Esophagus muscularis mucosa (tissue), 4 donors: ENCODE measurements around the gene RP9. TPM values are rescaled to one million over a fixed set of nuclear protein-coding genes. Genes with fewer than 3 reads are reported as not detected.
"Not testable (repeated sequence)": the region's sequence is repeated elsewhere in the genome, so short reads cannot be mapped to it uniquely, and the experiment has no call there.

Source experiments
- DNase-seq: peaks from one replicate; pipeline ENCODE4 v3.0.0-alpha.2; 2017; ENCODE audit errors: extremely low spot score
- H3K27ac ChIP-seq, 4 donors: fragments of 200-600 bp; sonication (generic); replicated peaks in 1 of 4; 1 replicate in 3 of 4; 2 replicates in 1 of 4; pipeline ENCODE4 v1.5.1; 2016 to 2019; ENCODE audit warnings: mild to moderate bottlenecking in 1 of 4
- H3K27me3 ChIP-seq, 4 donors: fragments of 200-600 bp; sonication (generic); one replicate each; pipeline versions ENCODE4 v1.5.1 to v1.6.0; 2016 to 2019
- H3K36me3 ChIP-seq, 4 donors: fragments of 200-600 bp; sonication (generic); one replicate each; pipeline ENCODE4 v1.5.1; 2016 to 2019
- H3K4me1 ChIP-seq, 4 donors: fragments of 200-600 bp; sonication (generic); one replicate each; pipeline ENCODE4 v1.5.1; 2016 to 2019
- H3K4me3 ChIP-seq, 4 donors: fragments of 200-600 bp; sonication (generic); 1 replicate in 2 of 4; 2 replicates in 2 of 4; pipeline ENCODE4 v1.5.1; 2016 to 2019; ENCODE audit warnings: mild to moderate bottlenecking in 4 of 4, moderate library complexity in 1 of 4
- H3K9me3 ChIP-seq, 4 donors: fragments of 200-600 bp; sonication (generic); 1 replicate in 3 of 4; 2 replicates in 1 of 4; pipeline ENCODE4 v1.5.1; 2016 to 2019
- EP300 ChIP-seq: sonication (generic); formaldehyde crosslinking; IDR thresholded peaks from one replicate; pipeline ENCODE4 v1.6.1; 2017; ENCODE audit warnings: antibody characterized with exemption
- POLR2A ChIP-seq: fragments of 450-650 bp; IDR thresholded peaks from one replicate; pipeline ENCODE4 v1.6.1; 2017; ENCODE audit warnings: antibody characterized with exemption, moderate library complexity, mild to moderate bottlenecking, low read depth
- POLR2AphosphoS5 ChIP-seq, 2 donors: sonication (generic); formaldehyde crosslinking; IDR thresholded peaks; one replicate each; pipeline ENCODE4 v1.6.1; 2017; ENCODE audit warnings: antibody characterized with exemption in 2 of 2
- WGBS: methylation state at CpG from one replicate; pipeline ENCODE4 v1.1.5; 2018; 5-methylcytosine and 5-hydroxymethylcytosine counted together
- intact Hi-C: fragments of 100-400 bp; cut with DNase I; formaldehyde crosslinking; loops from one replicate; pipeline ENCODE4 v1.15.1; 2023
- total RNA-seq, 4 donors: library from RNA; depleted of rRNA; stranded (reverse); fragments of >200 nt; gene quantifications; one replicate each; pipeline versions ENCODE4 v1.1.0 to v1.2.1, GENCODE V29; 2016
- TF ChIP-seq, protein P1 (sequence below), 3 experiments: fragments of 200-600 bp in 2 of 3; fragments of 450-650 bp in 1 of 3; sonication (generic) in 2 of 3; IDR thresholded peaks; one replicate each; pipeline ENCODE4 v1.5.1; 2017 to 2019; ENCODE audit warnings: antibody characterized with exemption in 3 of 3, mild to moderate bottlenecking in 2 of 3, moderate library complexity in 1 of 3

RP9 gene
- total RNA-seq, 4 donors from 2014 or later: 7.6 to 11.5 (median 10.1) TPM

DNA sequence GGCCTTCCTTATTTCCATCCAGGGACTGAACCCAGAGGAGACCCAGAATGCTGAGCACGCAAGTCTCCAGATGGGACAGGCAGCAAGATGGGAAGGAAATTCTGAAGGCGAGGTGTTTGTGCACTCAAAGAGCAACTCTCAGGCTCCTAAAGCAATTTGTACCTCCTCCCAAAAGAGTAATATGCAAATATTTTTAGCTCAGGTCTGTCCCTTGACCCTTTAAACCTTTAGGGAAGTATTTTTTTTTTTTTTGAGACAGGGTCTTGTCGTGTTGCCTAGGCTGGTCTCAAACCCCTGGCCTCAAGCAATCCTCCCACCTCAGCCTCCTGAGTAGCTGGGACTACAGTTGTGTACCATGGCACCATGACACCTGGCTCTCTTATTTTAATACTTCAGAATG is 8.4 kb downstream of the RP9 start:
- intact Hi-C loops: loop anchor here (10.0 kb wide), 1 partner anchor 296 kb away; no protein-coding TSS in a partner anchor
- peaks cover 5 to 20% (median 8%) of the 10 kb centered on the region in 4 donors for H3K4me1 ChIP-seq
- H3K4me3 ChIP-seq: no peak overlapping the region
- no peaks in the 10 kb centered on the region for H3K9me3 ChIP-seq
- no peak for TF ChIP-seq EP300
- TF ChIP-seq POLR2A: no peak
- TF ChIP-seq, protein P1, sequence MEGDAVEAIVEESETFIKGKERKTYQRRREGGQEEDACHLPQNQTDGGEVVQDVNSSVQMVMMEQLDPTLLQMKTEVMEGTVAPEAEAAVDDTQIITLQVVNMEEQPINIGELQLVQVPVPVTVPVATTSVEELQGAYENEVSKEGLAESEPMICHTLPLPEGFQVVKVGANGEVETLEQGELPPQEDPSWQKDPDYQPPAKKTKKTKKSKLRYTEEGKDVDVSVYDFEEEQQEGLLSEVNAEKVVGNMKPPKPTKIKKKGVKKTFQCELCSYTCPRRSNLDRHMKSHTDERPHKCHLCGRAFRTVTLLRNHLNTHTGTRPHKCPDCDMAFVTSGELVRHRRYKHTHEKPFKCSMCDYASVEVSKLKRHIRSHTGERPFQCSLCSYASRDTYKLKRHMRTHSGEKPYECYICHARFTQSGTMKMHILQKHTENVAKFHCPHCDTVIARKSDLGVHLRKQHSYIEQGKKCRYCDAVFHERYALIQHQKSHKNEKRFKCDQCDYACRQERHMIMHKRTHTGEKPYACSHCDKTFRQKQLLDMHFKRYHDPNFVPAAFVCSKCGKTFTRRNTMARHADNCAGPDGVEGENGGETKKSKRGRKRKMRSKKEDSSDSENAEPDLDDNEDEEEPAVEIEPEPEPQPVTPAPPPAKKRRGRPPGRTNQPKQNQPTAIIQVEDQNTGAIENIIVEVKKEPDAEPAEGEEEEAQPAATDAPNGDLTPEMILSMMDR (IDR thresholded peaks at IDR 0.05): no peak
- no peak for TF ChIP-seq POLR2AphosphoS5 (IDR thresholded peaks at IDR 0.05)
- no peaks in the 10 kb centered on the region for H3K27me3 ChIP-seq
- no peak for DNase-seq
- 90% methylated on average over 3 of the region's 3 CpGs for WGBS
- no peak overlapping the region for H3K27ac ChIP-seq
- H3K36me3 ChIP-seq: peaks cover 54 to 79% (median 62%) of the 10 kb centered on the region in 4 donors

DNA sequence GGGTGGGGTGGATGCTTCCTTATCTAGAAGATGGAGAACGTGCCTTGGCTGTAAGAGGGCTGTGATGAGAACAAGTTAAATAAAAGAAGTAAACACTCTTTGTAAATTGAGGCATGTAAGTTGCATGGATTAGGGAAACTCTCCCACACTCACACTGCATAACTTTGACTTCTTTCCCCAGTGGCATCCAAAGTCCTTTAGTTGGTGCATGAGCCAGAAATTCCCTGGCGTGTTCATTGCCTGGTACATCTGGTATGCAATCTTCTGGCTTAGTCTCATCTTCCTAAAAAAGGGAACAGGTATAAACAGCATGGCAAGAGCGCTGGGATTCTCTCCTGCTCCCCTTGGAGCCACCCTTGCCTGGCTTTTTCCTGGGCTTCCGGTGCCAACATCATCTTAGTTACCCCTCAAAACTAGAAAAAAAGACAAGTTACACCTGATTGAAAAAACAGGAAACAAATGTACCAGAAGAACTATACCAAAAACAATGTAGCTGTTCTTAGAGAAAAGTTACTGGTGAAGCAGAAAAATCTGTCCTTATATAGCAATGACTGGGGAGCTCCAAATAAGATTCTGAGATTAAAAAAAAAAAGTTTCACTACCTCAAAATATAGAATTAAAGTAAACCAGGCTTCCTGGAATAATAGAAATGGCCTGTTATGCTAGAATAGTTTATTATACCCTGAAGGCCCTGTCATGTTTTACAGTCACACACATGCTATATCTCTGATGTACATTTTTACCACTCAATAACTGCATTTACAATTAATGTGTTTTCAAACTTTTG is 9.9 kb downstream of the RP9 start:
- Histone ChIP-seq H3K4me3 (no peak overlapping the region), H3K36me3 (peaks cover 65 to 94% (median 74%) of the 10 kb centered on the region in 4 donors), H3K4me1 (peaks cover 0 to 12% (median 0%) of the 10 kb centered on the region in 4 donors), H3K27ac (no peak overlapping the region), H3K27me3 (no peaks in the 10 kb centered on the region), H3K9me3 (no peaks in the 10 kb centered on the region)
- intact Hi-C loops: no loop called here
- TF ChIP-seq, protein P1 (IDR thresholded peaks at IDR 0.05): no peak
- TF ChIP-seq POLR2A (no peak), POLR2AphosphoS5 (IDR thresholded peaks at IDR 0.05) (no peak), EP300 (no peak)
- 52% methylated on average over 4 of the region's 4 CpGs for WGBS
- DNase-seq: no peak

DNA sequence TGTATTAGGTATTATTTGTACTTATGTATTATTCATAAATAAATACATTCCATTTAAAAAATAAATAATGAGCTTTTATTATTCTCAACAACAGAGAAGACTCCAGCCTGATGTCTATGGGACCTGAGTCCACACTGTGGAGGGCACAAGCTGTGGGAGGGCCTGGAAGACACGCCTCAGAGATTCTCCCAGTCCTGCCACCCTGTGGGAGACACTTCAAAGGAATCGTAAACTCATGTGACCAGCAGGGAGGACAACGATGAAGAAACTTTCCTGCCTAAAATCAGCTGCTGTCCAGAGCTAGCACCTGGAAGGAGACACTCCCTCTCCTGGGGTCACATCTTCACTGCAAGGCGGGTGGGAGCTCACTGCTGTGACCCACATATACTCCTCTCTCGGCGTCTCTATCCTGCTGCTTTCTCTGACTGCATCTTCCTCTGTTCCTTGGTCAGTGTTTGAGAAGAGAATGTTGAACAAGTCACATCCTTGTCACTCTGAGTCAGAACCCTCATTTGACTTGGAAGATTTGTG is 14.4 kb downstream of the RP9 start:
- 85% methylated on average over 2 of the region's 6 CpGs for WGBS
- H3K36me3 ChIP-seq: peaks cover 50 to 70% (median 61%) of the 10 kb centered on the region in 4 donors

DNA sequence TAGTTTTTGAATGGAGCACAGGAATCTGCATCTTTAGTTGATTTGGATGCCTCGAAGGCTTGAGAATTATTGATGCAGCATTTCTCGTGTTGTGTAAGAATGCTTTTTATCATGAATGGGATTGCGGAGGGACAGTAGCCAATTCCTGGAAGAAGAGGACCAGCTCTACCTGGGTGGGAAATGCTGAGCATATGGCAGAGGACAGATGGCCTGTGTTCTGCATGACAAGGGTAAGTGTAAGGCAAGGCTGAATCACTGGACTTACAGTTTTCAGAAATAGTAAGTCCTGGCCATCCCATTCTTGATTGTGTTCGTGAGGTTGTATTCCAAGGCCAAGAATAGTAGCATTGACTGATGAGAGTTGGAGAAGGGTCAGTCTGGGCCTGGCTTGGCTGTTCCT is 15.9 kb downstream of the RP9 start:
- intact Hi-C loops: no loop called here
- no peaks in the 10 kb centered on the region for H3K4me1 ChIP-seq
- DNase-seq: no peak
- H3K27ac ChIP-seq: no peak overlapping the region
- peaks cover 42 to 55% (median 48%) of the 10 kb centered on the region in 4 donors for H3K36me3 ChIP-seq
- H3K9me3 ChIP-seq: no peaks in the 10 kb centered on the region
- WGBS: 87% methylated on average over 4 of the region's 4 CpGs
- no peaks in the 10 kb centered on the region for H3K27me3 ChIP-seq
- H3K4me3 ChIP-seq: no peak overlapping the region
- TF ChIP-seq, protein P1 (IDR thresholded peaks at IDR 0.05): no peak
- no peak for TF ChIP-seq EP300
- TF ChIP-seq POLR2A: no peak

More for the DNA sequence above, 14.4 kb downstream of the RP9 start:
- H3K27me3 ChIP-seq, DNase-seq, intact Hi-C loops, H3K9me3 ChIP-seq, H3K4me3 ChIP-seq, H3K4me1 ChIP-seq, H3K27ac ChIP-seq: not testable (repeated sequence)

DNA sequence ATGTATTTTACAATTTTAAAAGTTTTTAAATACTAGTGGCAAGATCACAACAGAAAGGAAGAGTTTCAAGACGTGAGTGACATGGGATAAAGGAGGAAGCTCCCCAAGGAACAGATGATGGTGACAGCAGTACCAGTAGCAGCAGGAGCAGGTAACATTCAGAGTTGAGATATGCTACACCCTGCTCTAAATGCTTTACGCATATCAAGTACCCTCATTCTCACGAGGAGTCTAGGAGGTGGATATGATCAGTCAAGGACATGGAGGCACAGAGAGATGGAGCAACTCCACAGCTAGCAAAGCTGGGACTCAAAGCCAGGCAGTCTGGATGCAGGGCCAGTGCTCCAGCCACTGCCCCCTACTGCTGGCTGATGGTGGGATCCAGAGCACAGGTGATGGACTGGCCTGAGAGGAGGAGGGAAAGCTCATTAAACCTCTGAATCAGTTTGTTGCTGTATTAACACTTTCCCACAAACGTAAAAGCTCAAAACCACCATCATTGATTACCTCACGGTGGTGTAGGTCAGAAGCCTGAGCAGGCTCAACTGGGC is 17.5 kb downstream of the RP9 start:
- Histone ChIP-seq H3K36me3 (peaks cover 27 to 39% (median 34%) of the 10 kb centered on the region in 4 donors), H3K9me3 (no peaks in the 10 kb centered on the region), H3K27me3 (no peaks in the 10 kb centered on the region), H3K4me3 (no peak overlapping the region), H3K4me1 (peaks cover 0 to 4% (median 0%) of the 10 kb centered on the region in 4 donors), H3K27ac (no peak overlapping the region)
- WGBS: 80% methylated on average over 5 of the region's 5 CpGs
- DNase-seq: no peak
- intact Hi-C loops: no loop called here
- TF ChIP-seq POLR2A (no peak), EP300 (no peak), POLR2AphosphoS5 (IDR thresholded peaks at IDR 0.05) (no peak)
- TF ChIP-seq, protein P1 (IDR thresholded peaks at IDR 0.05): no peak
